Heart left ventricle (tissue), 13 donors: ENCODE measurements around the gene CCT2.

Experiments
- POLR2A ChIP-seq, 2 donors: fragments of 450-650 bp; IDR thresholded peaks; one replicate each; pipeline ENCODE4 v1.6.1; 2017; ENCODE audit warnings: antibody characterized with exemption in 2 of 2, mild to moderate bottlenecking in 2 of 2, moderate library complexity in 2 of 2
- TF ChIP-seq, protein P1 (sequence below), 12 donors: fragments of 200-600 bp; sonication (generic) in 4 of 12; IDR thresholded peaks; one replicate each; pipeline versions ENCODE4 v1.5.0 to v1.8.0; 2018 to 2022; ENCODE audit warnings: antibody characterized with exemption in 12 of 12, mild to moderate bottlenecking in 5 of 12
- donor health status: ischemic (EF 13 %, LVEDD 7.1; RV severe dilation, severe dysfunction).
- donor health status: DM: no; HTN: yes; CAD: no.
- donor health status: DM: no; HTN: no; CAD: no.
- donor health status: ischemic (EF 25% LVEDD 6.9; RV normal size, moderate dysfunction).
- donor health status: ischemic (EF 25% LVEDD 5.7; RV mildly dilated, moderate dysfunction).
- donor health status: ischemic (EF 35%, LVEDD 5.7; RV mildly dilated, moderate dysfunction).
- donor health status: nonischemic (EF 11% LVEDD 7.7; RV severe dilation, severe dysfunction).
- donor health status: DM: yes; HTN: yes; CAD: no.
- donor health status: PGD.
- donor health status: ischemic (EF 29% LVEDD 5.4; RV normal size, mild dysfunction).
- donor health status: nonischemic (EF 23%, LVEDD 6.1; RV moderate dilation, normal function).

DNA sequence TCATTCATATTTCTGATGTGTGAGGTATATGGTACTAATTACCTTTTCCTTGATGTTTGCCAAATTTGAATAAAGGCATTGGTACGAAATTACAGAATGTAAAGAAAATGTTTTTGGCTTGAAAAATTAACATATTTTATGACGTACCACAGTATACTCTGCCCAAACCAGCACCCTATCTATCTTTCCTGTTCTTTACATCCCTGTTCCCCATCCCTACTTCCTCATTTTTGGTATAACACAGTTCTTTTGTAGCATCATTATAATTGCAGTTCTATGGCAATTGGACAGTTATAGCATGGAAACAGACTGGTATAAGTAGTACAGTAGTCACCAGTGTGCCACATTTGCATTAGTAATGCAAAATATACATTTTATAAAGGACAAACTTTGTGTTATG is 7.0 kb upstream of the CCT2 start:
- TF ChIP-seq, protein P1, sequence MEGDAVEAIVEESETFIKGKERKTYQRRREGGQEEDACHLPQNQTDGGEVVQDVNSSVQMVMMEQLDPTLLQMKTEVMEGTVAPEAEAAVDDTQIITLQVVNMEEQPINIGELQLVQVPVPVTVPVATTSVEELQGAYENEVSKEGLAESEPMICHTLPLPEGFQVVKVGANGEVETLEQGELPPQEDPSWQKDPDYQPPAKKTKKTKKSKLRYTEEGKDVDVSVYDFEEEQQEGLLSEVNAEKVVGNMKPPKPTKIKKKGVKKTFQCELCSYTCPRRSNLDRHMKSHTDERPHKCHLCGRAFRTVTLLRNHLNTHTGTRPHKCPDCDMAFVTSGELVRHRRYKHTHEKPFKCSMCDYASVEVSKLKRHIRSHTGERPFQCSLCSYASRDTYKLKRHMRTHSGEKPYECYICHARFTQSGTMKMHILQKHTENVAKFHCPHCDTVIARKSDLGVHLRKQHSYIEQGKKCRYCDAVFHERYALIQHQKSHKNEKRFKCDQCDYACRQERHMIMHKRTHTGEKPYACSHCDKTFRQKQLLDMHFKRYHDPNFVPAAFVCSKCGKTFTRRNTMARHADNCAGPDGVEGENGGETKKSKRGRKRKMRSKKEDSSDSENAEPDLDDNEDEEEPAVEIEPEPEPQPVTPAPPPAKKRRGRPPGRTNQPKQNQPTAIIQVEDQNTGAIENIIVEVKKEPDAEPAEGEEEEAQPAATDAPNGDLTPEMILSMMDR (IDR thresholded peaks at IDR 0.05) = no peak
- TF ChIP-seq POLR2A (IDR thresholded peaks at IDR 0.05) = no peak
